GM10266 (cell line): ENCODE data around the gene DOCK8.

Experiments
- DNase-seq: peaks from one replicate; pipeline ENCODE4 v3.0.0; 2012; ENCODE audit errors: extremely low spot score
- TF ChIP-seq, protein P1 (sequence below): IDR thresholded peaks from 2 replicates; pipeline ENCODE4 v1.5.1; 2012; ENCODE audit warnings: mild to moderate bottlenecking, low read depth; ENCODE audit not compliant: control insufficient read depth, insufficient read depth; ENCODE audit errors: missing control alignments

DOCK8 gene

DNA sequence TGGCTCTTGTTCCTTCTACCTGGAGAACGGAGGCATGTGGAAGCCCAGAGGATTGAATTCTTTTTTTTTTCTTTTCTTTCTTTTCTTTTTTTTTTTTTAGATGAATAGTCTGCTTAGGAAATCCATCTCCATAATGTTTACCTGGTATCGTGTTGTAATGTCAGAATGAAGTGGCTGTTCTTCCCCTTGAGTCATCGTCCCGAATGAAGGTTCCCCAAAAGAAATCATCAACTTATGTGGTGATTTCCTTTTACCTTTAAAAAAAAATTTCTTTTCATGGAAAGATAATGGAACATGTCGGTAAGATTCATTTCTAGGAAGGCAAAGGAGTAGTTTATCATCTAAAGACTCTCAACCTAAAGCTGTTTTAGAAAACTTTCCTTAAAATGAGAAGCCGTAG, 59.7 kb downstream of the DOCK8 start:
- no peak for DNase-seq
- TF ChIP-seq, protein P1, sequence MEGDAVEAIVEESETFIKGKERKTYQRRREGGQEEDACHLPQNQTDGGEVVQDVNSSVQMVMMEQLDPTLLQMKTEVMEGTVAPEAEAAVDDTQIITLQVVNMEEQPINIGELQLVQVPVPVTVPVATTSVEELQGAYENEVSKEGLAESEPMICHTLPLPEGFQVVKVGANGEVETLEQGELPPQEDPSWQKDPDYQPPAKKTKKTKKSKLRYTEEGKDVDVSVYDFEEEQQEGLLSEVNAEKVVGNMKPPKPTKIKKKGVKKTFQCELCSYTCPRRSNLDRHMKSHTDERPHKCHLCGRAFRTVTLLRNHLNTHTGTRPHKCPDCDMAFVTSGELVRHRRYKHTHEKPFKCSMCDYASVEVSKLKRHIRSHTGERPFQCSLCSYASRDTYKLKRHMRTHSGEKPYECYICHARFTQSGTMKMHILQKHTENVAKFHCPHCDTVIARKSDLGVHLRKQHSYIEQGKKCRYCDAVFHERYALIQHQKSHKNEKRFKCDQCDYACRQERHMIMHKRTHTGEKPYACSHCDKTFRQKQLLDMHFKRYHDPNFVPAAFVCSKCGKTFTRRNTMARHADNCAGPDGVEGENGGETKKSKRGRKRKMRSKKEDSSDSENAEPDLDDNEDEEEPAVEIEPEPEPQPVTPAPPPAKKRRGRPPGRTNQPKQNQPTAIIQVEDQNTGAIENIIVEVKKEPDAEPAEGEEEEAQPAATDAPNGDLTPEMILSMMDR: no peak

DNA sequence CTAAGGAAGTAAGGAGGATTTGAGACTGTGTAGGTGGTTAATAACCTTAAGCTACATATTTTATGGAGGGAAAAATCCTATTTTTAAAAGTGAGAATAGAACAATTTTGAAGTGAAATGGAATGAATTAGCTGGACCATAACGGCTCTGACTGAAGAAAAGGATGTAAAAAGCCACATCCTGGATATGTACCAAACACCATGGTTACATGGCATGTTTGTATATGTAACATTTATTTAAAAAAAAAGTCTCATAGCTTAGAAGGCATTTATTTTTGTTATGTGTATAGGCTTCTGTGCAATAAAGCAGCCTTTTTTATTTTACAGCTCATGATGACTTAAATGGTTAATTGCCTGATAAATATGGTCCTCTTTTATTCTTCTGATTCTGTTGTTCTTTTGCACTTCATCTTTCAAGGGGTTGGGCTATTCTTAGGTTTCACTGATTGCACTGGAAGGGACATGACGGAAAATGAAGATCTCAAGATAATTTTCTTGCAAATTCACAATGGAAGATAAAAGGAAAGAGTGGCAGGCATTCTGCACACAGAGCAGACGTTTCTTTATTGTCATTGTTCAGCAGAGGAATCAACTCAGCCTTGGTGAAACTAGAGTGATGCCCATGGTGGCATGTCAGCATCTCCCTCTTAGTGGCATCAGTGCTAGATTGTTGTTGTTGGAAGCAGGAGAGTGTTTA, 63.1 kb downstream of the DOCK8 start:
- DNase-seq: no peak

DNA sequence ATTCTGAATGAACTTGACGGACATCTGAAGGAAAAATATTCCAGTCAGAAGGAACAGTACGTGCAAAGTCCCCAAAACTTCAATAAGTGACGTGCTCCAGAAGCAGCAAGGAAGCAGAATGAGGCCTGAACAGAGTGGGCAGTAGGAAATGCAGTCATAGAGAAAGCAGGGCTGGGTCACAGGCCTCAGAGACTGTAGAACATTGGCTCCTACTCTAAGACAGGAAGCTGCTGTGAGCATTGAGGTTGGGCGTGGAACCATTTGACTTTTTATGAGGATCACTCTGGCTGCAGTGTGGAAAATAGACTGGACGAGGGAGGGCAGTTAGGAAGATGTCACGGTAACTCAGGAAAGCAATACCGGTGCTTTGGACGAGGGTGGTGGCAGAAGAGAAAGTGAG, 64.0 kb downstream of the DOCK8 start:
- TF ChIP-seq, protein P1: no peak
- DNase-seq: peak; percentile 11

More for the DNA sequence above, 63.1 kb downstream of the DOCK8 start:
- TF ChIP-seq, protein P1: no peak

DNA sequence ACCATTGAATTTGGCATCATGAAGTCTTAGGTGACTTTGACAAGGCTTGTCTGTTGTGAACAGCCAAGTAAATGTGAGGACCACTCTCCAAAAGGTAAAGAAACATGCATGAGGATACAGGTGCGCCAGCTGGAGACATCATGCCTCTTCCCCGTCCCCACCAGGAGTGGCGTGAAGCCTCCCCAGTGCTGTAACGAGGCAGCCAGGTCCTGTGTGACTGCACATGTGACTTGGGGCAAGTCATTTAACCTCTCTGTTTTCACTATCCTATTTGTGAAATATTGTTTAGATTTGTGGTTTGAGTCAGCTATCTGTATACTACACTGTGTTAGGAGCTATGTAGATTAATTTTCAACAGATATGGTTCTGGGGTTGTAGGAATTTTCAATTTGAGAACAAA, 65.0 kb downstream of the DOCK8 start:
- TF ChIP-seq, protein P1: no peak
- DNase-seq: no peak

DNA sequence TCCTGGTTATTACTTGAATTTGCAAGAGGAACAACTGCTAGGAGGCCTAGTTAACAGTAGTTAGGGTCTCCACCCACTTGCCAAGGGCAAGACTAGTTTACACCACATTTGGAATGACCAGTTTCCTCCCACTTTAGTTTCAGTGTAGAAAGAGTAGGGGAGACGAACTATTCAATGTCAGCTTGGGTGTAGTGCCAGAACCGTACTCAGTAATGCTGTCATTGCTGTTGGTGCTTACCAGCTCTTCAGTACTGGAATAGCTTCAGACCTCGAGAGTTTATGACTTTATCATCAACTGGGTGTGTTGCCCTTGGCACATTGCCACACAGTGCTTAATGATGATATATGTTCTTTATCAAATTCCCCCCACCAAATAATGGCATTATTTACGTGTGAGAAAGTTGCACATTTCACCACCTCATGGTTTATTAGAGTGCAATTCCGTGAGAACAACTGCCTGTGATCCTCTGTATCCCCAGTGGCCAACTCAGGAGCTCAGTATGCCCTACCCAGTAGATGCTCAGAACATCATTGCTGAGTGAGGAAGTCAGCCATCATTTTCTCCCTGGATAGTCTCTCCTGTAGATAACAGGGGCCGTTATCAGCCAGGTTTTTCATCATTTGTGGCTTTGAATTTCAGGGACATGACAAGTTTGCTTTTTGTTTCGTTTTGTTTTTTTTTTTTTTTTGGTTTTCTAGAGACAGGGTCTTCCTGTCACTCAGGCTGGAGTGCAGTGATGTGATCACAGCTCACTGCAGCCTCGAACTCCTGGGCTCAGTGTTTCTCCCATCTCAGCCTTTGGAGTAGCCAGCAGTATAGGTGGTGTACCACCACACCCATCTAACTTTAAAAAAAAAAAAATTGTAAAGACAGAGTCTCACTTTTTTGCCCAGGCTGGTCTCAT, 67.3 kb downstream of the DOCK8 start:
- DNase-seq: peak; percentile 12
- TF ChIP-seq, protein P1: no peak

DNA sequence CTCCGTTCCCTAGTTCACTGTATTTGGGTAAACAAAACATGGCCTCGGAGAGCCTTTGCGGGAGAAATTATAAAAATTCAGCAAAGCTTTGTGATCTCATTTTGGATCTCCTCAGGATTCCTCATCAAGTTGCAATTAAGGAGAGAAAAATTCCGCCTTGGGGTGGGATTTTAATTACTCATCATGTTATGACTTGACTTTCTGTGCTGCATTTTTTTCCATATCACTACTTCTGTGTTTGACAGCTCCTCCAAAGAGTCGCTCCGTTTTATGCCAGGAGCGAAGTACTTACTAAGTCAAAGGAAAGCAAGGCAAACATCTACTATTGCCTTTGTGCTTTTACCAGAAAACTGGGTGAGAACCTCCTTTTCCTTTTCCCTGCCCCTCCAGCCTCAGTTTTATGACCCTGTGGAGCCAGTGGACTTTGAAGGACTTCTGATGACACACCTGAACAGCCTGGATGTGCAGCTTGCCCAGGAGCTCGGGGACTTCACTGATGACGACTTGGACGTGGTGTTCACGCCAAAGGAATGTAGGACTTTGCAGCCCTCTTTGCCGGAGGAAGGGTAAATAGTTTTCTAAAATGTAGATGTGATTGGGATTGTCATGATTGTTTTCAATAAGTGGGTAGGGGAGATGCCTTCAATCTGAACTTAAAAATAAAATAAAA, 71.5 kb downstream of the DOCK8 start:
- TF ChIP-seq, protein P1: no peak
- DNase-seq: no peak
